Small intestine (tissue), 7 donors: ENCODE measurements around the gene CDC26. TPM values are rescaled to one million over a fixed set of nuclear protein-coding genes. Genes with fewer than 3 reads are reported as not detected.
A peak's percentile ranks its signal among the peaks of the same experiment; 100 is the strongest.
"Not testable (repeated sequence)": the region's sequence is repeated elsewhere in the genome, so short reads cannot be mapped to it uniquely, and the experiment has no call there.

ENCODE experiments used
- DNase-seq, 2 donors: peaks; one replicate each; pipeline versions ENCODE4 v3.0.0 to v3.0.0-alpha.2; 2013
- FAIRE-seq: peaks from 2 replicates; lab custom pipeline; 2012; peaks lifted over from hg19 to GRCh38; lab: Jason Lieb, UNC
- H3K27ac ChIP-seq, 3 donors: one replicate each; pipeline ENCODE4 v1.5.1; 2013; ENCODE audit warnings: low read length in 2 of 3, mild to moderate bottlenecking in 2 of 3, control low read depth in 1 of 3, inconsistent platforms in 1 of 3, low read depth in 1 of 3, moderate library complexity in 1 of 3
- H3K27me3 ChIP-seq, 3 donors: one replicate each; pipeline ENCODE4 v1.6.1; 2013; ENCODE audit warnings: low read length in 3 of 3, inconsistent platforms in 1 of 3; ENCODE audit not compliant: control insufficient read depth in 3 of 3, insufficient read depth in 3 of 3
- H3K36me3 ChIP-seq, 3 donors: one replicate each; pipeline ENCODE4 v1.6.1; 2013; ENCODE audit warnings: low read length in 3 of 3, inconsistent platforms in 1 of 3, low read depth in 1 of 3, mild to moderate bottlenecking in 1 of 3, moderate library complexity in 1 of 3; ENCODE audit not compliant: control insufficient read depth in 3 of 3, insufficient read depth in 2 of 3
- H3K4me1 ChIP-seq, 3 donors: one replicate each; pipeline ENCODE4 v1.6.1; 2013; ENCODE audit warnings: low read length in 2 of 3, inconsistent platforms in 1 of 3, low read depth in 1 of 3, mild to moderate bottlenecking in 1 of 3, moderate library complexity in 1 of 3; ENCODE audit not compliant: control insufficient read depth in 3 of 3, insufficient read depth in 2 of 3
- H3K4me3 ChIP-seq, 3 donors: one replicate each; pipeline ENCODE4 v1.5.1; 2013; ENCODE audit warnings: low read length in 3 of 3, control low read depth in 1 of 3, inconsistent platforms in 1 of 3, low read depth in 1 of 3, mild to moderate bottlenecking in 1 of 3, moderate library complexity in 1 of 3
- H3K9me3 ChIP-seq, 2 donors: one replicate each; pipeline ENCODE4 v1.6.1; 2013; ENCODE audit warnings: low read depth in 1 of 2, low read length in 1 of 2; ENCODE audit not compliant: control insufficient read depth in 2 of 2, insufficient read depth in 1 of 2
- WGBS, 3 donors: extraction: QIAGEN DNeasy Blood & Tissue Kit; methylation state at CpG; one replicate each; pipeline ENCODE4 v1.1.7; 2013; 5-methylcytosine and 5-hydroxymethylcytosine counted together
- polyA plus RNA-seq, 4 donors: library from polyadenylated mRNA; stranded (reverse) in 3 of 4; unstranded in 1 of 4; fragments of 200-250 nt in 3 of 4; fragments of 120-200 nt in 1 of 4; gene quantifications; one replicate each; pipeline versions ENCODE4 v1.2.1 to v1.2.3, GENCODE V29; 2013
- donor health status: healthy with polysubstance abuse.
- donor health status: control.
- donor health status: control.
- donor health status: Bipolar disorder and iron deficiency.
- donor health status: healthy.

CDC26 gene
- polyA plus RNA-seq, 4 donors, result 33.4 to 77.0 (median 56.3) TPM

DNA sequence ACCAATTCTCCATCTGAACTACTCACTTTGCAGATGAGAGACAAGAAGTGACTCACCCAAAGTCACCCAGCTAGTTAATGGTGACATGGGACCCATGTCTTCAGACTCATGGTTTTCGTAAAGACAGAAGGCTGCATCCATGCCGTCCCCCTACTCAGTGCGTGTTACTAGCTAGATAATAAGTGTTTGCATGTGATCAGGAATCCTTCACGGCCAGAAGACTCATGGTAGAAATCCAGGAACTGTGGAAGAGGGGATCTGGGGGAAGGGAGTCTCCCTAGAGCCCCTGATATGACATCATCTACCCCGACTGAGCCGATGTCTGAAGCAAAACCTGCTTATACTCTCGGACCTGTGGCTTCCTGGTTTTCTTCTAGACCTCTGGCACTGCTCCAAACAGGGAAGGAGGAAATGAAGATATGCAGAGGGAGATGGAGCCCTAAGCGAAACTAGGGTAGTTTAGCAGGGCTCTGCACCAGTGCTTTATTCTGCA is 24.5 kb upstream of the CDC26 start:
- no peak overlapping the region for H3K27ac ChIP-seq
- no peaks in the 10 kb centered on the region for H3K27me3 ChIP-seq
- peaks cover 0 to 12% (median 0%) of the 10 kb centered on the region in 3 donors for H3K4me1 ChIP-seq
- 8 to 32% (median 27%) methylated on average over 8 of the region's 8 CpGs for WGBS, 3 donors
- FAIRE-seq, result no peak
- H3K4me3 ChIP-seq, result no peak overlapping the region
- DNase-seq, result peak; percentile 83 to 96
- no peaks in the 10 kb centered on the region for H3K9me3 ChIP-seq
- H3K36me3 ChIP-seq, result no peaks in the 10 kb centered on the region

GRCh38 chr9:113298924-113299770 is 23.8 kb upstream of the CDC26 start:
- whole genome bisulfite sequencing, 3 donors, result 36 to 81% (median 47%) methylated on average over 15 of the region's 15 CpGs
- peak in 1 of 2 donors; percentile 17 for DNase-seq

GRCh38 chr9:113298311-113298710 is 22.9 kb upstream of the CDC26 start:
- peaks cover 1 to 3% (median 2%) of the 10 kb centered on the region in 3 donors for H3K36me3 ChIP-seq
- FAIRE-seq (no peak), DNase-seq (no peak)
- no peaks in the 10 kb centered on the region for H3K27me3 ChIP-seq
- no peak overlapping the region for H3K4me3 ChIP-seq
- H3K27ac ChIP-seq, result no peak overlapping the region
- WGBS, 3 donors, result 90 to 91% (median 91%) methylated on average over 8 of the region's 8 CpGs
- H3K9me3 ChIP-seq, result no peaks in the 10 kb centered on the region
- H3K4me1 ChIP-seq, result peaks cover 0 to 12% (median 0%) of the 10 kb centered on the region in 3 donors

More at GRCh38 chr9:113298924-113299770, 23.8 kb upstream of the CDC26 start:
- Histone ChIP-seq H3K36me3 (no peaks in the 10 kb centered on the region), H3K27me3 (no peaks in the 10 kb centered on the region), H3K27ac (no peak overlapping the region), H3K4me1 (peaks cover 0 to 12% (median 0%) of the 10 kb centered on the region in 3 donors), H3K9me3 (no peaks in the 10 kb centered on the region), H3K4me3 (no peak overlapping the region)
- no peak for FAIRE-seq

DNA sequence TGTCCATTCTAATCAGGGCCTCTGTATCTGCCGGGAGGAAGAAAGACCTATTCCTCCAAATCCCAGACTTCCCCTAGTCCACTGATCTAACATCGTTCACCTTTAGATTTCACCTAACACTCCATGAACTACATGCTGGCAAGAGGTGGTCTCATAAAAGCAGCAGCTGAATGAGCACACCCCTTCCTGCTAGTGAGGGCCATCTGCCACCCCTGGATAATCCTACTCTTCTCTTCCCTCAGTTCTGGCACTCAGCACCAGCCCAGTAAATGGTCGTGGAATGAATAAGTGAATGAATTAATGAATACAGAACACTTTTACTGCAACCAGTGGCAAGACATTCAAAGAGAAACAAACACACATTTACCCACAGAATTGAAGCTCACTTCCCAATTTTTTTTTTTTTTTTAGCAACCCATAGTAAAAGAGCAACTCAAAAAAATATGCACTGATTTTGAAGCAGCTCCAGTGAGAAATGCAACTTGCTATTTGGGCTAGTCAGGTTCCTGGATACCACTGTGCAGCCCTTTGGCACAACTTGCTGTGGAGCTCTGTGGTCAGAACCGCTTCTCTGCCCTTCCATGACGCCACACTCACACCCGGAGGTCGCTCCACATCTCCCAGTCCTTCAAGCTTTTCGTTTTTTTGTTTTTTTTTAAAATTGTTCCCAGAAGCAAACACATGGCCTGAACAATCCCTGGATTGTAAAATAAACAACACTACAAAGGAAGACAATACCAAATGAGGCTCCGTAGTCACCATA is 21.6 kb upstream of the CDC26 start:
- Histone ChIP-seq H3K27ac (no peak overlapping the region), H3K4me3 (no peak overlapping the region), H3K9me3 (no peaks in the 10 kb centered on the region), H3K36me3 (peaks cover 4 to 12% (median 7%) of the 10 kb centered on the region in 3 donors), H3K27me3 (no peaks in the 10 kb centered on the region), H3K4me1 (peaks cover 0 to 5% (median 0%) of the 10 kb centered on the region in 3 donors)
- FAIRE-seq, result no peak
- WGBS, 3 donors, result 81 to 83% (median 81%) methylated on average over 9 of the region's 9 CpGs
- DNase-seq, result no peak

- not testable (repeated sequence) for H3K27me3 ChIP-seq, H3K27ac ChIP-seq, H3K4me1 ChIP-seq, FAIRE-seq, H3K9me3 ChIP-seq, H3K4me3 ChIP-seq
- peak in 1 of 2 donors; percentile 46 for DNase-seq
- peaks cover 6 to 19% (median 8%) of the 10 kb centered on the region in 3 donors for H3K36me3 ChIP-seq
- WGBS, 3 donors, result 35 to 63% (median 36%) methylated on average over 8 of the region's 8 CpGs
Measured at GRCh38 chr9:113296247-113296646, 20.9 kb upstream of the CDC26 start.

- Histone ChIP-seq H3K27me3 (no peaks in the 10 kb centered on the region), H3K27ac (no peak overlapping the region), H3K4me1 (peaks cover 0 to 6% (median 0%) of the 10 kb centered on the region in 3 donors), H3K4me3 (no peak overlapping the region), H3K36me3 (peaks cover 8 to 32% (median 11%) of the 10 kb centered on the region in 3 donors), H3K9me3 (no peaks in the 10 kb centered on the region)
- no peak for FAIRE-seq
- DNase-seq, result no peak
- 76 to 88% (median 82%) methylated on average over 7 of the region's 7 CpGs for WGBS, 3 donors
Measured at GRCh38 chr9:113293285-113293878, 18.0 kb upstream of the CDC26 start.

DNA sequence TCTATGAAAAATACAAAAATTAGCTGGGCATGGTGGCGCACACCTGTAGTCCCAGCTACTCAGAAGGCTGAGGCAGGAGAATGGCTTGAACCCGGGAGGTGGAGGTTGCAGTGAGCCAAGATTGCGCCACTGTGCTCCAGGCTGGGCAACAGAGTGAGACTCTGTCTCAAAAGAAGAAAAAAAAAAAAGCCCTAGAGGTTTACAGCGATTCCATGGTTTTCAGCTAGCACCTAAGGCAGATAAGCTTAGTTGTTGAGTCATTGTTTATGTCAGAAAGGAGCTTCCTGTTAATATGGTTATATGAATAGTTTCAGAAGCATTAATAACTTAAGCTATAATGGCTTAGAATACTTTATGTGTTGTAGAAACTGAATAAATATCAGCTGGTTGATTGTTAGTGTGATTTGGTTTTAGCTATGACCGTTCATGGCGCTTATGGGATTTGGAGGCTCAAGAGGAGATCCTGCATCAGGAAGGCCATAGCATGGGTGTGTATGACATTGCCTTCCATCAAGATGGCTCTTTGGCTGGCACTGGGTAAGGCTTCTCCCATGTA is 14.8 kb upstream of the CDC26 start:
- H3K27me3 ChIP-seq, result no peaks in the 10 kb centered on the region
- H3K4me1 ChIP-seq, result peaks cover 0 to 6% (median 0%) of the 10 kb centered on the region in 3 donors
- WGBS, 3 donors, result 83 to 90% (median 88%) methylated on average over 6 of the region's 6 CpGs
- H3K36me3 ChIP-seq, result peaks cover 11 to 45% (median 18%) of the 10 kb centered on the region in 3 donors
- no peaks in the 10 kb centered on the region for H3K9me3 ChIP-seq
- no peak overlapping the region for H3K27ac ChIP-seq
- DNase-seq (no peak), FAIRE-seq (no peak)
- no peak overlapping the region for H3K4me3 ChIP-seq
